Measurements from ENCODE around the gene CYFIP2. TPM values are rescaled to one million over a fixed set of nuclear protein-coding genes. Genes with fewer than 3 reads are reported as not detected.

The CYFIP2 gene
- polyA plus RNA-seq, 4 donors: 101 to 138 (median 116) TPM

DNA sequence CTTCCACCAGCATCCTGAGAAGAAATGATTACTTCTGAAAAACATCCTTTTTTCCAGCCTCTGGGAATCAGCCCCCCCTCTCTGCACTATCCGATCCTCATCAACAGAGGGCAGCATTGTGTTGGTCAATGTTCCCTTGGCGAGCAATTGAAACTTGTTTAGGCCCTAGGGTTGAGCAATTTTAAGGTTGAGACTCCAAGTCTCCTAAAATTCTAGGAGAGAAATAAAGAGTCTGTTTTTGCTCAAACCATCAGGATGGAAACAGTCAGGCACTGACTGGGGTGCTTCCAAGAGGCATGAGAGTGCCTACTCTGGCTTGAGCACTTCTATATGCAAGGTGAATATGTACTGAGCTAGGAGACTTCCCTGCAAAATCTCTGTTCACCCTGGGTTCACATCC lies 12.4 kb upstream of the CYFIP2 start:
- no peak for DNase-seq (ENCODE audit: low read depth in 4 of 4, low spot score in 2 of 4)

DNA sequence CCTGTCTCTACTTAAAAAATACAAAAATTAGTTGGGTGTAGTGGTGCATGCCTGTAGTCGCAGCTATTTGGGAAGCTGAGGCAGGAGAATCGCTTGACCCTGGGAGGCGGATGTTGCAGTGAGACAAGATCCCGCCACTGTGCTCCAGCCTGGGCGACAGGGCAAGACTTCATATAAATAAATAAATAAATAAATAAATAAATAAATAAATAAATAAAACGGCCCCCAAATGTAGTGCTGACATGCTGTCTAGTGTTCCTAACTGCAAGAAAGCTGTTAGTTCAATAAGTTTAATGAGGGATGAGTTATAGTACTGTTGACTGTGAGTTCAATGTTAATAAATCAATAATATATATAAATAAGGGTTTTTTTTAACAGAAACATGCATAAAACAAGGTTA lies 7.5 kb upstream of the CYFIP2 start:
- no peak for DNase-seq (ENCODE audit: low read depth in 4 of 4, low spot score in 2 of 4)

DNA sequence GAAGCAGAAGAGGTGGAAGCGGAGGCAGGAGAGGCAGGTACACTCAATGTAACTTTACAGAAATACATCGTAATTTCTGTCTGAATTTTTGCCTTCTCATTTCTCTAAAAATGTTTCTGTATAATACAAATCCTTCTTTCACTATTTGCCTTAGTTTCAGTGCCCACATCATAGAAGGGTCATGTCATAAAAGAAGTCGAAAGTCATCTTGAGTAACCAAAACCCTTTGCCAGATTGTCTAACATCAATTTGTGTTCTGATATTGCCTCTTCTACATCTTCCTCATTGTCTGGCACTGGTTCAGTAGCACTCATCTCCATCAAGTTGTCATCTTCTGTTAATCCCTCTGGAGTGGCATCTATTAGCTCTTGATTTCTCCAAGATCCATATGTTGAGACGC lies 6.2 kb upstream of the CYFIP2 start:
- DNase-seq (ENCODE audit: low read depth in 4 of 4, low spot score in 2 of 4): no peak

DNA sequence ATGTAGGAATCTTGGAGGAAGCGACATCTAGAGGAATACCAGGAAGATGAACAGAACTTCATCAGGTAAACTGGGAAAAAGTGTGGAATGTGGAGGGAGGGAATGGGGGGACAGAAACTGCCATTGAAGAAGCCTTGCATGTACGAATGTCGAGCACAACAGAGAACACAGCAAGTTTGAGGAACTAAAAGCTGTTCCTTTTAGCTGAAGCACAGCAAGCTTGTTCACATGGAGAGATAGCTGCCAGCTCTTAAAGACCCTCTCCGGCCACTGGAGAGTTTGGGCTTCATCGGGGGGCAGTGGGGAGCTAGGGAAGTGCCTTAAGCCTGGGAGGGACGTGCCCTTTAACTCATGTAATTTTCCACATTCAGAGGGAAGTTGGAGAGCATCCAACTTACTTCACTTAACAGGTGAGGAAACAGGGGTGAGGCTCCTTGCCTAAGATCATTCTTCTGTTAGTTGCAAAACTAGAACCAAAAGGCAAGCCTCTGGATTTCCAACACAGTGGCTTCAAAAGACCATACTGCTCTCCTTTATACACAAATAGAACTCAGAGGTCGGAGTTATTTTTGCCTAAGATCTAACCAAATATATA lies 2.3 kb upstream of the CYFIP2 start:
- no peak for DNase-seq (ENCODE audit: low read depth in 4 of 4, low spot score in 2 of 4)

DNA sequence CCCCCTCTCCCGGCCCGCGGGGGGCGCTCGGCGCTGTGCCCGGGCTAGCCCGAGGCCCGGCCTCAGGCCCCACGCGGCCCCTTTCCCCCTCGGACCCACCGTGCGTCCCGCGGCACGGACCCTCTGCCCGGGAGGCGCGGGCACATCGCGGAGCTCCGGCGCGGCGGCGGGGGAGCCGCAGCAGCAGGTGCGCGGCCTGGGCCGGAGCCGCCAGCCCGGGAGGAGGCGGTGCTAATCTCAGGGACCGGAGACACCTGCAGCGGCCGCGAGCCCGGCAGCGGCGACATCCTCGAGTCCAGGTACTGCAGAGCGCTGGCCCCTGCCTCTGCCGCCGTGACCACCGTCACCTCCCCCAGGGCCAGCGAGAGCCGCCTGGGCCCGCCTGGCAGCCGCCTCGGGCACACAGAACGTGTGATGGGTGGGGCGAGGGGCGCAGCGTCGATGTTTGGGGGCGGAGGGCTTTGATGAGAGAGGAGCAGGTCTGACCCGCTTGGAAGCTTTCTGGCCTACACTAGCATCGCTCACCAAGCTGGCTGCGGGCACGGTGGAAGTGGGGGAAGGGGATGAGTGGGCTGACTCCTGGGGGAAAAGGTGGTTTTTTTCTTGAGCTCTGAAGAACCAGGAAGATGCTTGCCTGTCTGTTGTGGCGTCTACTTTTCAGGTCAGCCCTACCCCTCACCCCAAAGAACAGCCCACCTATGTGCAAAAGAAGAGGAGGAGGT lies 524 bp downstream of the CYFIP2 start:
- DNase-seq (ENCODE audit: low read depth in 4 of 4, low spot score in 2 of 4): no peak

DNA sequence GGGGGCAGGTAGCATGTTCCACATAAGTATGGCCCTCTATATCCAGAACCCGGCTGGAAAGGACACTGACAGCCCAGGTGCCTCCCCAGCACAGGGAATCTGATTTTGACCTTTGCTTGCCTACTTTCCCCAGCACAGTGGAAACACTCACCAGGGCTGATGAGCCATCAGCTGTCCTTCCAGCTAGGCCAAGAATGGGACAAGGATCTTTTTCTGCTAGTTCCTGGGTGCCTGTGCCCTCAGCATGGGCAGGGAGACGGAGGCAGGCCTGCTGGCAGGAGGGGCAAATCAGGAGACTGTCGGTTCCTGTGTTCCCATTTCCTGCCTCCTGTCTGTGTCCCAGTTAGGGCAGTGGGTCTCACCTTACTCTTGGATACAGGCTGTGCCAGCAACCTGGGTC lies 1.1 kb downstream of the CYFIP2 start:
- DNase-seq (ENCODE audit: low read depth in 4 of 4, low spot score in 2 of 4): no peak

DNA sequence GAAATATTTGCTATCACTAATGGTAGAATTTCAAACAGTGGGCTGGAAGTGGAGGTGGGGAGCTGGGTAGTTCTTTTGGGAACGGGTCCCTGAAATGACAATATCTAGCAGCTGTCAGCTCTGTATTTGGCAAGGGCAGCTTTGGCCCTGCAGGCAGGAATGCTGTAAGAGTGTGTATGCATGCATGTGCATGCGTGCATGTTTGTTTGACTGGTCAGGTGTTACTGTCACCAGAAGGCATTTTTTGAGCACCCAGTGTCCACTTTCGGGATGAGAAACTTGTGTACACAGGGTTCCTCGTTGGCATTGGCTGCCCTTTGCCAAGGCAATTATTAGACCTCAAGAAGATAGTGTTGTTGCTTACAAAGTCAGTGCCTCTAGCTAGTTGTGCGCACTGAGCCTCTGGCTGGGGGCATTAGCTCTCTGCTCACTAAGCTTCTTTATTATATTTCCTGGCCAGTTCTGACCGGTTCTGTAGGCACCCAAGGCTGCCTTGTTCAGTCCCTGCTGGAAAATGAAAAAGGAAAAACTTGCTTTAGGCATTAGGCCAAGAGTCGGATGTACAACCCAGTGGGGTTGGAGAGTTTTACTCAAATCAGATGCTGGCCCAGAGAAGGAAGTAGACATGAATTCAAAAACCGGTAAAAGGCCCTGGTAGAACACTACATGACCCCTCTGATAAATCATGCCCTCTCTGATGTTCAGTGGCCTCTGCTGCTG lies 2.0 kb downstream of the CYFIP2 start:
- DNase-seq (ENCODE audit: low read depth in 4 of 4, low spot score in 2 of 4): no peak

DNA sequence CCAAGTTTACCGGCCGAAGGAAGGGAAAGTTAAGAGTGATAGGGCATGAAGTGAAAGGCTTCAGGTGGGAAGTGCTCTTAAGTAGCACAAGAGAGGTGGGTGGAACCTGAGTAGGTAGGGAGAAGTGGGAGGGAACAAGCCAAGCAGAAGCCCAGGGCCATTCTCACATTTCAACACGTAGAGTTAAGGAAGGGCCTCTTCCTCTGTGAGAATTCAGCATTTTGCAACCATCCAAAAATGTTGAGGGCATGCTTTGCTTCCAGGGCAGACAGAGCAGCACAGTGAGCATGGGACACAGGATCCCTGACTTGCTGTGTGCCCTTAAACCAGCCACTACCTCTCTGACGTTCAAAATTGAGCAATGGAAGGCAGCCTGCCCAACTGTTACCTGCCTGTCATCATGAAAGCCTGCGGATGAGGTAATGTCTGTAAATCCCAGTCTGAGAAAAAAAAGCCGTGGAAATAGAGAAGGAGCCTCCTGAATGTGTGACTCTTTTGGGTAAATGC lies 3.3 kb downstream of the CYFIP2 start:
- no peak for DNase-seq (ENCODE audit: low read depth in 4 of 4, low spot score in 2 of 4)

DNA sequence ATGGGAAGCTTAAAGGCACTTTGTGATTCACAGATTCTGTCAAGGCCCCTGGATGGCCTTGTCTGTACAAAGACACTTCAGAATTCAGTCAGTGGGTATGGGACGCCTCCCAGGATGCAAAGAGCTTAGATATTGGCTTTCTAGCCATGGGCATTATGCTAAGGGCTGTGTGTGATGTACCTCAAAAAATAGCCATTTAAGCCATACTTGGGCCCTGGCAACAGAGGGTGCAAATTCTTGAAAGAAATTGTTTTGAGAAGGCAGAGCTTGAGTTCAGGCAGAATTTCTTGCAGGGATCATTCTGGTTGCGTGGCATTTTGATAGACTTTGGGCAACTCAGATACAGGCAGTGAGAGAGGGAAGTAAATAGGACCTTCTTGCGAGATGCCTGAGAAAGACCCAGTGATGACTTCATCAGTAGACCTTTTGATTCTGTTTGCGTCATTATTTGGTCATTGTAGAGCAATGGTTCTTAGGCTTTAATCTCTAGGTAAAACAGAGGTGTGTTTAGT lies 3.9 kb downstream of the CYFIP2 start:
- DNase-seq (ENCODE audit: low read depth in 4 of 4, low spot score in 2 of 4): no peak

DNA sequence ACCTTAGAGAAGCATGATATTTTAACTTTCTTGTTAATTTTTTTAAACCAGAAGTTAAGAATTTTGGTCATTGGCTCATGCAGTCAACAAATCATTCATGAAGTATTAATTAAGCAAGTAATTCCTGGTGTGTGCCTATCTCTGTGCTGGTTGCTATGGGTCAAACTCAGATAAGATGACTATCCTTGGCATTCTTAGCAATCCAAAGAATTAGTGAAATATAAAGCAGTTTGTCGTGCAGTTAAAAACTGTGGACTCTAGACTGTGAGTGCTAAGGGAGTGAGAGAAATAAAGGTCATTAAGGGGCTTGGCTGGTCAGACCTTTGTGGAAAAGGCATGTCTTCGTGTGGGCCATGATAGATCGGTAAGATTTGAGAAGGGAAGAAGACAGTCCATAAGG lies 4.8 kb downstream of the CYFIP2 start:
- DNase-seq (ENCODE audit: low read depth in 4 of 4, low spot score in 2 of 4): no peak

DNA sequence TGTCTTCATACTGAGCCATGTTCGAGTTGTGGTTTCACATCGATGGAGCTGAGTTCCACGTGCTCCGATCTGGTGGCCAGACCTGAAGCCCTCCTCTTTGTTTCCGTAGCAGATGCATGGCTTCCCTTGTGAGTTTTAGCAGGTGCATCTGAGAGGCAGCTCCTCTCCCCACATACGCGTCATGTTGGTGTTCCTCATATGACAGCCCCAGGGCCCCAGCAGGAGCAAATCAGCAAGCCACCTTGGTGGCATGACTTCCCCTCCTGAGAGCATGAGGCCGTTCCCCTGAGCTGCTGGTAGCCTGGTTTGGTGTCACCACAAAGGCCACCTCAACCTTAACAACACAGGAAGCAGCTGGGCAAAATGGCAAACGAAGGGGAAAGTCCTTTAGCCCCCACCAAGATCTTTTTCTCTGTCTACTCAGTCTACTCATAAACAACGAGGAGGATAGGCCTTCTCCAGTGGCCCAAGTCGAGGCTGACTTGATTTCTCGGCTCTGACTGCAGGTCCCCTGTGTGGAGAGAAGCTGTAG lies 5.9 kb downstream of the CYFIP2 start:
- DNase-seq (ENCODE audit: low read depth in 4 of 4, low spot score in 2 of 4): no peak

DNA sequence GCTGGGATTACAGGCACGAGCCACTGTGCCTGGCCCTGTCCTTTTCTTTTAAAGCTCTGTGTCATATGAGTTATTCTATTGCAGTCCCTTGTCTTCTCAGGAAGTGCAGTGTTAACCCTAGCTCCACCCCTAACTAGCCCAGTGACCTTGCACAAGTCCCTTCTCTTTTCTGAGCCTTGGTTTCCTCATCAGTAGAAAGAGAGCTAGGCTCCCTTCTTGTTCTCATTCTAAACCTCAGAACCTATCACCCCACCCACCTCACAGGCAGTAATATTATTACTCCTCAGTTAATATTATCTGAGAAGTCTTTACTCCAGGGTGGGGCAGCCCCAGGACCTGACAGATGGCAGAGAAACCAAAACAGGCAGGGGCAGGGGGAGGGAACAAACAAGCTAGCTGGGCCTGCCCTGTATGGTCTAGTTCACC lies 7.2 kb downstream of the CYFIP2 start:
- no peak for DNase-seq (ENCODE audit: low read depth in 4 of 4, low spot score in 2 of 4)

DNA sequence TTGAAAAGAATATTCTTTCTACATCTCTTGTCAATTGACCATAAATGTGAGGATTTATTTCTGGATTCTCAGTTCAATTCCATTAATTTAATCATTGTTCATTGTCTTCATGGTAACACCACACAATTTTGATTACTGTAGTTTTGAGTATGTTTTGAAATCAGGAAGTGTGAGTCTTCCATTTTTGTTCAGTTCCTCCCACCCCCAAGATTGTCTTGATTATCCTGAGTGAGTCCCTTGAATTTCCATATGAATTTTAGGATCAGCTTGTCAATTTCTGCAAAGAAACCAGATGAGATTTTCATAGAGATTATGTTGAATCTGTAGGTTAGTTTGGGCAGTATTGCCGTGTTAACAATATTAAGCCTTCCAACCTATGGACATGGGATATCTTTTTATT lies 9.5 kb downstream of the CYFIP2 start:
- DNase-seq (ENCODE audit: low read depth in 4 of 4, low spot score in 2 of 4): no peak

DNA sequence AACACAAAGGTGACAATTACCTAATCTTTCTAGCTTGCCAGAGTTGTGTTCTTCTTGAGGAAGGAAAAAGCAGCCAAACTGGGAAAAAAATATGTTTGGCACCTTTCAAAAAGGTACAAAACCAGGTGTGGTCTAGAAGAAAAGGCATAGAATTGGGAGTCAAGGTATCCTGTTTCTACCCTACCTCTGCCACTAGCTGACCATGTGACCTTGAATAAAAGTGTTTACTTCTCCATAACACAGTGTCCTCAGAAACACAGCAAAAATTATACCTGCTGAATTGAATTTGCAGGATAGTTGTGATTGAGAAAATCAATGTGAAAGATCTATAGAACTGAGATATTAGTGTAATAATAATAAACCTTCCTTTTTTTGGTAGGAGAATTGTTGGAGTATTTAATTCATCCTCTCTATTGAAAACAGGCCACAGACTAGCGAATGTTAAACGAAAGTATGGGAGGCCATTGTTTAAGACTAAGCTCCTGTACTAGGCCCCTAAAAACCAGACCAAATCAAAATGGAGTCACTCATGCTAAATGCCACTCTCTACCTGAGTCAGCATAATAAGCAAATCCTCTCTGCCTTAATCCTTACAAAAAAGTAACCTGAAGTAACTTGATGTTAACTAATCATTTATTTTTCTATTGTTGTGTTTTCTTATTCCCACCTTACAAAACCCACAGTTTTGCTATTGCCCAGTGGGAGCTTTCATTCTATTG lies 12.6 kb downstream of the CYFIP2 start:
- no peak for DNase-seq (ENCODE audit: low read depth in 4 of 4, low spot score in 2 of 4)

DNA sequence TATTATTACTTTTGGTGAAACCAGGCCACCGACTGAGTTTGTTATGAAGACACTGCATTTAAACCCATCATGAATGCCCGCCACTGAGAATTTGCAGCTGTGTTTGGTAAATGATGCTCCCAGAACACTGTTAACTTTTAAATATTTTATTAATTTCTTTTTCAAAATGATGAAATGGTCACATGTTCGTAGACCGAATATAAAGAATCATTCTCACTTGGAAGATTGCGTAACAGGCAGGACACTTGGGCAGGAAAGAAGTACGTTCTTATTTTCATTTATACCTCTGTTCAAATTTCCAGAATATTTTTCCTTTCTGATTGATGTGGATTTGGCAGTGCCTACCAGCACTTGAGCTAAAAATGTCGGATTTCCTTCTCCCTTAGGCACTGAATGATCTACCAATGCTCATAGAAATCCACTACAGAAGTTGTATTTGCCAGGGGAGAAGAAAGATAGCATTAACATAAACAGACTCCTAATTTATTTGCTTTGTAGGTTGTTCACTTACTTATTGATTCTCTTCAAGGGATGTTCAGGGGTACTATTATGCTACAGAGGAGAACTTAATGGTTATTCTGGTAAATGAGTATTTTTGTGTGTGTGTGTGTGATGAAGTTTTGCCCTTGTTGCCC lies 13.8 kb downstream of the CYFIP2 start:
- no peak for DNase-seq (ENCODE audit: low read depth in 4 of 4, low spot score in 2 of 4)

DNA sequence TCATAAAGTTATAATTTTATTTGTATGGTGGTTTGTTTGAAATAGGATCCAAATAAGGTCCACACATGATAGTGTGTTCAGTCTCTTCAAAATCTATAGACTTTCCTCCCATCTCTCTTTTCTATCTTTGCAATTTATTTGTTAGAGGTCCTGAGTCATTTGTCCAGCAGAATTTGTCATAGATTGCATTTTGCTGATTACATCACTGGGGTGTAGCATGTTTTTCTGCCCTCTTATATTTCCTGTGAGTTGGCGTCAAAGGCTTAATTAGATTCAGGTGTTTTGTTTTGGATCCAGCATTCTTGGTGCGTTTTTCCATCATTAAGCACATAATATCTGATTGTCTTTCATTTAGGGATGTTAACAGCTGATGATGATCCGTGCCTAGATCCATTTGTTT lies 15.0 kb downstream of the CYFIP2 start:
- DNase-seq (ENCODE audit: low read depth in 4 of 4, low spot score in 2 of 4): no peak

DNA sequence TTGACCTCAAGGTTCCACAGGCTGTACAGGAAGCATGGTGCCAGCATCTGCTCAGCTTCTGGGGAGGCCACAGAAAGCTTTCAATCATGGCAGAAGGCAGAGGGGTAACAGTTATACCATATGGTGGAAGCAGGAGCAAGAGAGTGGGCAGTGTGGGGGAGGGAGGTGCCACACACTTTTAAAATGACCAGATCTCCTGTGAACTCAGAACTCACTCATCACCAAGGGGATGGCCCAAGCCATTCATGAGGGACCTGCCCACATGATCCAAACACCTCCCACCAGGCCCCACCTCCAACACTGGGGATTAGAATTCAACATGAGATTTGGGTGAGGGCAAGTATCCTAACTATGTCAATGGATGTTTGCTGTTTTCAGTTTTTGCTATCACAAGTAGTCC lies 16.2 kb downstream of the CYFIP2 start:
- DNase-seq (ENCODE audit: low read depth in 4 of 4, low spot score in 2 of 4): no peak

DNA sequence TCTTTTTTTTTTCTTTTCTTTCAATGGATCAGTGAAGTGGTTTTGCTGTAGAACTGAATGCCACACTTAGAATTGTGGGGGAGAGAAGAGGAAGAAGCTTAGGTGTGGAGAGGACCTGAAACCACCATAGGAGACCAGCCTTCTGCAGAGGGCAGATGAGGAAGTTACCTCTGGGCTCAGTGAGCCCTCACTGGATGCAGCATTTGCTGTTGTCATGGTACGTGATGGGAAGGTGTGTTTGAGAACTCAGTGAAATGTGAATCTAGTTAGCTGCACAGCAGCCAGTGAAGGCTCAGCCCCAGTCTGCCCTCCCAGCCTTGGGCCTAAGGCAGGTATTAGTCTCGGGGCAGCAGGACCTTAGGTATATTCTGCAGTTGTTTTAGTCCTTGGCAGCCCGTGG lies 17.5 kb downstream of the CYFIP2 start:
- no peak for DNase-seq (ENCODE audit: low read depth in 4 of 4, low spot score in 2 of 4)

DNA sequence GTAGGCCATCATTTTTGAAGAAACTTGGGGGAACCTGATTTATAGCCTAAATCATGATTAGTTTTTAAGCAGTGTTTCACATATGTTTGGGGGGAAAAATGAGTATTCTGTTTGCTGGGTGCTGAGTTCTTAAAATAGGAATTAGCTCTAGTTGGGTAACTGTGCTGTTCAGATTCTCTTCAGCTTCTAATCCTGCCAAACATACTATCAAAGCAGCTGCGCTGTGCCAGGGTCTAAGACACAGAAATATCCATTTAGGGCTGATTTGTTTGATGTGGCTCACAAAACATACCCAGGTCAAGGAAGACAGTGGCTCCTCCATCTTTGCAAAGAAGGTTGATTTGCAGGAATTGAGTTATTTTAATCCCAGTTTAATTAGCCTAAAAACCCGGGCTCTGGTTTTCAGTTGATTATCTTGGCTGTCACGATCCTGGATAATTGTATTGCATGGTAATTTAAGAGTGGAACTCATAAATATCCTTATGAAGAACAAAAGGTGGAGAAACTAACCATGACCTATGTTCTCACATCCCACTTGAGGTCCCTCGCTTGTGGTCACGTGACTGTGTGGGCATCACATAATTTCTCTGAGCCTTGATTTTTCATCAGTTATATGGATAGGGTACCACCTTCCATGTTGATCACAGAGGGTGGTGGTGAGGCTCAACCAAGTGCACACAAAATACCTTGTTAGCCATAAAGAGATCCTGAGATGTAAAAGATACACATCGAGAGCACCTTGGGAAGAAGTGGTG lies 18.7 kb downstream of the CYFIP2 start:
- DNase-seq (ENCODE audit: low read depth in 4 of 4, low spot score in 2 of 4): no peak
